ENCODE measurements around the gene ZNF683.

- TF ChIP-seq HDAC1 (IDR thresholded peaks at IDR 0.05) = no peak
- no peak for TF ChIP-seq ATF2 (CRISPR knock-in tag; IDR thresholded peaks at IDR 0.05)
- peak; percentile 33 to 46 (median 36); a peak in 4 of 6 replicates for TF ChIP-seq CTCF (IDR thresholded peaks at IDR 0.05 in 2 of 3, conservative IDR thresholded peaks at IDR 0.05 in 1 of 3; ENCODE audit: insufficient read depth in 2 of 3, low read depth in 1 of 3, low read length in 3 of 3)
- TF ChIP-seq CHD1 (IDR thresholded peaks at IDR 0.05; ENCODE audit: low read length) = no peak
- no peak for TF ChIP-seq HNRNPLL (IDR thresholded peaks at IDR 0.05; ENCODE audit: low read depth, low read length, poor library complexity, severe bottlenecking)
- no peak for TF ChIP-seq ATF1 (CRISPR knock-in tag; IDR thresholded peaks at IDR 0.05)
- TF ChIP-seq ATF1 (tag; IDR thresholded peaks at IDR 0.05) = no peak
- TF ChIP-seq E2F5 (CRISPR knock-in tag; IDR thresholded peaks at IDR 0.05) = no peak
- TF ChIP-seq SMAD4 (CRISPR knock-in tag; conservative IDR thresholded peaks at IDR 0.05) = no peak
- no peak for TF ChIP-seq GATA2 (CRISPR knock-in tag; IDR thresholded peaks at IDR 0.05)
- TF ChIP-seq DNMT1 (IDR thresholded peaks at IDR 0.05) = no peak
Measured at GRCh38 chr1:26327956-26328362, 44.6 kb downstream of the ZNF683 start.
